Activated naive CD4-positive, alpha-beta T cell treated with anti-CD3 and anti-CD28 coated beads, Interleukin-2, amount 50 U/mL, for 16 hours (primary cell): ENCODE measurements around the gene ST3GAL3.
A peak's percentile ranks its signal among the peaks of the same experiment; 100 is the strongest.

Experiments
- DNase-seq: peaks from one replicate; pipeline ENCODE4 v3.0.0-alpha.2; 2020

The ST3GAL3 gene

GRCh38 chr1:43930168-43930948 lies 223.0 kb downstream of the ST3GAL3 start:
- DNase-seq: peak; percentile 25

DNA sequence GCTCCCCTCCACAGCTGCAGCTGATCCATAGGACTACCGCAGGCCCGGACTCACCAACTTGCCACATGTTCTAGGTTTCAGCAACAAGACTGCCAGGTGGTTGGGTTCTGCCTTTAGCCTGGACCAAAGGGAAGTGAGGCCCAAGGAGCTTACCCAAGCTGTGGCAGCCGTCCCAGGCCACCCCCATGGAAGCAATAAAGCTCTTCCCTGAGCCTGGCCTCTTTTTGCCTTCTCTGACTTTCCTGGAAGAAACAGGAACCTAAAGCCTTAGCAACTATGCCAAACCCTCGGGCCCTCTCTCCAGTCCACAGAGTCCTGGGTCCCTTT lies 223.6 kb downstream of the ST3GAL3 start:
- no peak for DNase-seq

DNA sequence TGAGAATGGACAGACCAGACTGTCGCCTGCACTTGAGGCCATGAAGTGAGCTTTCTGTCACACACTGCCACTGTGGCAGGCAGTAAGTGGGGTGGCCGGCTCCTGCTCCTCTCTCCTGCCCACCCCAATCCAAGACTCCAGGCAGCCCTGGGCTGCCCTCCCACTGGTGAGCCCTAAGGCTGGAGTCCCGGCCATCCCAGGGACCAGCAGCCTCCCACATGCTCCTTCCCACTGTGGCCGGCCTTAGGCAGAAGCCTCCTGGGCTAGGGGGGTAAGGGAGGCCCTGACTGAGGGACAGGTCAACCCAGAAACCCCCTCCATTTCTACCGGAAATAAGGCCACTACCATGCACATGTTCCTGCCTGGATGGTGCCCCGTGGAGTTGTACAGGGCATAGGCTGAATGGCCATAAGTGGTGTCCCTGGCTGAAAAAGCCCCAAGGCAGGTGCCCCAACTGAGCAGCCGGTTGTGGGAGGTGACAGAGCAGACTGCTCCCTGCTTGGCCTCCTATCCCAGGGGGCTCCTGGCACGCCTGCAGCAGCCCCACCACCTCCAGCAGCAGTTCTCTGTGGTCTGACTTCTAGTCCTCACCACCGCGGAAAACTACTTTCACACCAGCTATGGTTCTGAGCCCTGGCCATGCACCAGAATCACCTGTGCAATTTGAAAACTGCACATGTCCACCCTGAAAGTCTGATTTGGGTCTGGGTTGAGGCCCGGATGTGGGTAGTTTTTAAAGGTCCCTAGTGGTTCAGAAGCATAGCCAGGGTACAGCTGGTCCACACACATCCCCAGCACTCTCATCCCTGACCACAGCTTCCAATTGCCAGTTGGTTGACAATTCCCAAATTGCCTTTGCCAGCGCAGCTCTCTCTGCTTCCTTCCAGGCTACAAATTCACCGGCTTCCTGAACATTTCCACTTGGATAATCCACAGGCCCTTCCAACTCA lies 224.7 kb downstream of the ST3GAL3 start:
- DNase-seq: no peak

GRCh38 chr1:43932786-43933385 lies 225.6 kb downstream of the ST3GAL3 start:
- no peak for DNase-seq

- DNase-seq: peak; percentile 21
Measured at GRCh38 chr1:43933386-43934100, 226.2 kb downstream of the ST3GAL3 start, which contains the start of gene ARTN. ARTN (plus strand) TSS chr1:43933801; CDS start chr1:43935657, 1,856 bp downstream.

DNA sequence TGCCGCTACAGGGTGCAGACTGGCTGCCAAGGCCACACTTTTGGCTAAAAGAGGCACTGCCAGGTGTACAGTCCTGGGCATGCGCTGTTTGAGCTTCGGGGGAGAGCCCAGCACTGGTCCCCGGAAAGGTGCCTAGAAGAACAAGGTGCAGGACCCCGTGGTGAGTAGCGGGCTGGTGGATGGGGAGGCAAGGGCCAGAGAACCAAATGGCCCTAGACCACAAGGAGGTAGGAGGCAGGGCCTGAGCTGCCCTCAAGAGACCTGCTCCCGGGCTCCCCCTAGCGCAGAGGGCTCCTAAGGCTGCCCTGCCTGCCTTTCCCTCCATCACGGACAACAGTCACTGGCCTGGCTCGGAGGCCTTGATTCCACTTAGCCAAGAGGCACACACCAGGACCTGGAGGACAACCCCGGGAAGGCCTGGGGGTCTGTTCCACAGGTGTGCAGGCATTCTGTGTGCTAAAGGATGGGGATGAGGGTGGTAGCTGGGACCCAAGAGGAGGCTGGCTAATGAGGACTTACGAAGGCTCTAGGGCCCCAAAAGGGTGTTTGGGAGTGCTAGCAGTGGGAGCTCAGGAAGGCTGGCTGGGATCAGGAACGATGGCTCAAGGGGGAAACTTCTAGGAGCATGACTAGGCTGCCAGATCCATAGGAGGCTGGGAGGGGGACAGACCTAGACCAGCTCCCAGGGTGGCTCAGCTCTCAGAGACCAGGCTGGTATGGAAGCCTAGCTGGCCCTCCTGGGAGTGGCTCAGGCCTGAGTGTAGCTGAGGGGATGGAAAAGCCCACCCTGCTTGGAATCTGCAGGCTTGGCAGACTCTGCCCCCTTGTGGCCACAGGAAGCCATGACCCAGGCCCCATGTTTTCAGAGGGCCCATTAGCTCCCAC lies 227.0 kb downstream of the ST3GAL3 start:
- DNase-seq: peak; percentile 62

DNA sequence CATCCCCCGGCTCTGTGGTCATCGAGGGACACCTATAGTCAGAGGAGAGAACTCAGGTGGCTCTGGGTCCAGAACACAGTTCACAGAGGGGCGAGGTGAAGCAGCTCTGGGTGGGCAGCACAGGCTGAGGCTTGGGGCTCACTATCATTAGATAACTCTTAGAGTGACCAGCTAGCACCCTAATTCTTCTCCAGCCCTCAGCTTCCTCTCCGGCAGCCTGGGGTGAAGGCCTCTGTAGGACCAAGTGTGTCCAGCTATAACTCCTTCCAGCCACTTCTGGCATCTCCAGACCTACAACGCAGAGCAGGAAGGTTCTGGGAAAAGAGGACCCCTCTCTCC lies 227.6 kb downstream of the ST3GAL3 start:
- no peak for DNase-seq

DNA sequence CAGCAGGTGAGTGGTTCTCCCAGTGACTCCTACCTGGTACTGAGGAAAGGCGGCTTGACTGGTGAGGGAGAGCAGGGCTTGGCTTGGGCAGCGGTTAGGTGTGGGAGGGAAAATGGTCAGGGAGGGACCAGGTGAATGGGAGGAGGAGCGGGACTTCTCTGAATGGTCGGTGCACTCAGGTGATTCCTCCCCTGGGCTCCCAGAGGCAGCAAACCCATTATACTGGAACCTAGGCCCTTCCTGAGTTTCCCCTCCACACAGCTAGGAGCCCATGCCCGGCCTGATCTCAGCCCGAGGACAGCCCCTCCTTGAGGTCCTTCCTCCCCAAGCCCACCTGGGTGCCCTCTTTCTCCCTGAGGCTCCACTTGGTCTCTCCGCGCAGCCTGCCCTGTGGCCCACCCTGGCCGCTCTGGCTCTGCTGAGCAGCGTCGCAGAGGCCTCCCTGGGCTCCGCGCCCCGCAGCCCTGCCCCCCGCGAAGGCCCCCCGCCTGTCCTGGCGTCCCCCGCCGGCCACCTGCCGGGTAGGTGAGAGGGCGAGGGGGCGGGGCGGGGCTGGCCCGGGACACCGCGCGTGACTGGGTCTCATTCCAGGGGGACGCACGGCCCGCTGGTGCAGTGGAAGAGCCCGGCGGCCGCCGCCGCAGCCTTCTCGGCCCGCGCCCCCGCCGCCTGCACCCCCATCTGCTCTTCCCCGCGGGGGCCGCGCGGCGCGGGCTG lies 228.5 kb downstream of the ST3GAL3 start:
- no peak for DNase-seq

DNA sequence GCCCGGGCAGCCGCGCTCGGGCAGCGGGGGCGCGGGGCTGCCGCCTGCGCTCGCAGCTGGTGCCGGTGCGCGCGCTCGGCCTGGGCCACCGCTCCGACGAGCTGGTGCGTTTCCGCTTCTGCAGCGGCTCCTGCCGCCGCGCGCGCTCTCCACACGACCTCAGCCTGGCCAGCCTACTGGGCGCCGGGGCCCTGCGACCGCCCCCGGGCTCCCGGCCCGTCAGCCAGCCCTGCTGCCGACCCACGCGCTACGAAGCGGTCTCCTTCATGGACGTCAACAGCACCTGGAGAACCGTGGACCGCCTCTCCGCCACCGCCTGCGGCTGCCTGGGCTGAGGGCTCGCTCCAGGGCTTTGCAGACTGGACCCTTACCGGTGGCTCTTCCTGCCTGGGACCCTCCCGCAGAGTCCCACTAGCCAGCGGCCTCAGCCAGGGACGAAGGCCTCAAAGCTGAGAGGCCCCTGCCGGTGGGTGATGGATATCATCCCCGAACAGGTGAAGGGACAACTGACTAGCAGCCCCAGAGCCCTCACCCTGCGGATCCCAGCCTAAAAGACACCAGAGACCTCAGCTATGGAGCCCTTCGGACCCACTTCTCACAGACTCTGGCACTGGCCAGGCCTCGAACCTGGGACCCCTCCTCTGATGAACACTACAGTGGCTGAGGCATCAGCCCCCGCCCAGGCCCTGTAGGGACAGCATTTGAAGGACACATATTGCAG lies 229.3 kb downstream of the ST3GAL3 start:
- no peak for DNase-seq

GRCh38 chr1:43937179-43937865 lies 230.0 kb downstream of the ST3GAL3 start:
- DNase-seq: no peak

DNA sequence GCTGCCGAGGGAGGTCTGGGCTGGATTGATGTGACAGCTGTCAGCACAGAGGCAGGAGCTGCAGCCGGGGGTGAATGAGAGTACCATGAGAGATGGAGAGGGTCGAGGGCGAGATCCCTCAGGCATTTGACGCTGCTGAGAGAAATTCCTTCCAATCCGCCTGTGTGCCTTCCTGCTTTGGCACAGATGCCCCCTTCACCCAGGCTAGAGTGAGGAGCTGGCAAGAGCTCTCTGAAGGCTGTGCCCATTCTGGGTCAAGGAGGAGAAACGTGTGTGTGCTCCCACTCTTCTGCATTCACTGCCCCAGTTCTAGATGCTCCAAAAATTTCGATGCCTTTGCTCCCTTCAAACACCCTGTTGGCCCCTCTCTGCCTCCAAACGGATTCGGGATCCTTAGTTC lies 231.0 kb downstream of the ST3GAL3 start:
- no peak for DNase-seq

DNA sequence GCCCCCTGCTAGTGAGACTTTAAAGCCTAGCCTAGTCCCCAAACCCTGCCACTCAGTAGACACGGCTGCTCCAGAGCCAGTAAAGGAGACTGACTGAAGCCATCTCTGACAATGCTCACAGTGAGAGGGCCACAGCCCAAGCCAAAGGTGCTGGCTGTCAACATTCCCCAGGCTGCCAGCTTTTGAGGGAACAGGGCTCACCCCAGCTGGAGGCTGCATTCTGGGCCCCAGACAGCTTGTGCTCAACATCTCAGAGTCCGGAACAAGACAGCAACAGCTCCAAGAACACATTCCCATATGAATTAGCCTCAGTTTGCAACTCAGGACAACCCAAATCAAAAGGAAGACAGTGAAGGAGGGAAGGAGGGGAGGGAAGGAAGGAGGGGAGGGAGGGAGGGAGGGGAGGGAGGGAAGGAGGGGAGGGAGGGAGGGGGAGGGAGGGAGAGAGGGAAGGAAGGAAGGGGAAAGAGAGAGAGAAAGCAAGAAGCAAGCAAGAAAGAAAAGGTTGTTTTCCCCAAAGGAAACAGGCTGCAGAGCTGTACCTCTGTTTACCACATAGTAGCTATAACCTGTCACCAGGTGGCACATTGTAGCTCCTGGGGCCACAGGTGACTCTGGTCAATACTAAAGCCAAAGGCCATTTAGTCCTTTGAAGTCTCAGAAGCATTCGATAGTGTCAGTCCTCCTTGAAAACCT lies 231.7 kb downstream of the ST3GAL3 start:
- no peak for DNase-seq

DNA sequence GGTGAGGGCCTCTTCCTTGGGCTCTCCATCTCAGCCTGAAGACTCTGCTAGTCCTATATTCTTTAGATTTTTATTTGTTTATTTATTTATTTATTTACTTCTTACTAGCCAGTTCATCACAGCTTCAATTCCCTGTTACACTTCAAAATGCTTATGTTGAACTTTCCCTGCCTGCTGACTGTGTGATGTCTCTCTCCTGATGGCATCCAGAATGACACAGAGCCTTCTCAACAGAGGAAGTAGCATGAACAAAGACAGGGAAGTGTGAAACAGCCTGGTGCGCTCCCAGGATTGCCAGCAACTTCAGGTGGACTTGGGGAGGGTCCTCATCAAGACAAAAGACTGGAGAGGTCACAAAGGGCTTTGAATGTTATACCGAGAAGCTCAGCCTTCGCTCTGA lies 235.1 kb downstream of the ST3GAL3 start:
- DNase-seq: no peak

DNA sequence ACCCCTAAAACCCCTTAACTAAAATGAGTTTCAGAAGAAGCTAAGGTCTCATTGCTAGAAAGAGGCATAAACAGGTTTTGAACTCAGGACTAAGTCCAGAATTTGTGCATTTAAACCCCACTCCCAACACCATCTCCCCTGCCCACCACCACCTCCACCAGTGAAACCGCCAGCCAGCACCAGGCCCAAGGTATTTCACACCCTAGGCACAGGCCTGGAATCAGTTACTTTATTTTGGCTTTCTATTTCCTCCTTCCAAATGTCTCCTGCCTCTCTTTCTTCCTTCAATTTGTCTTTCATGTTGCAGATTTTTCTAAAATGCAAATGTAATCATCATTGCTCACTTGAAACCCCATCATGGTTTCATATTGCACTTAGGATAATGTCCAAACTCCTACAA lies 237.5 kb downstream of the ST3GAL3 start:
- DNase-seq: no peak

GRCh38 chr1:43945674-43946235 lies 238.4 kb downstream of the ST3GAL3 start:
- no peak for DNase-seq

GRCh38 chr1:43946236-43947060 lies 239.1 kb downstream of the ST3GAL3 start, which contains the start of gene IPO13:
IPO13 (plus strand) TSS chr1:43946950; CDS start chr1:43947601, 651 bp downstream.
- DNase-seq: peak; percentile 97

DNA sequence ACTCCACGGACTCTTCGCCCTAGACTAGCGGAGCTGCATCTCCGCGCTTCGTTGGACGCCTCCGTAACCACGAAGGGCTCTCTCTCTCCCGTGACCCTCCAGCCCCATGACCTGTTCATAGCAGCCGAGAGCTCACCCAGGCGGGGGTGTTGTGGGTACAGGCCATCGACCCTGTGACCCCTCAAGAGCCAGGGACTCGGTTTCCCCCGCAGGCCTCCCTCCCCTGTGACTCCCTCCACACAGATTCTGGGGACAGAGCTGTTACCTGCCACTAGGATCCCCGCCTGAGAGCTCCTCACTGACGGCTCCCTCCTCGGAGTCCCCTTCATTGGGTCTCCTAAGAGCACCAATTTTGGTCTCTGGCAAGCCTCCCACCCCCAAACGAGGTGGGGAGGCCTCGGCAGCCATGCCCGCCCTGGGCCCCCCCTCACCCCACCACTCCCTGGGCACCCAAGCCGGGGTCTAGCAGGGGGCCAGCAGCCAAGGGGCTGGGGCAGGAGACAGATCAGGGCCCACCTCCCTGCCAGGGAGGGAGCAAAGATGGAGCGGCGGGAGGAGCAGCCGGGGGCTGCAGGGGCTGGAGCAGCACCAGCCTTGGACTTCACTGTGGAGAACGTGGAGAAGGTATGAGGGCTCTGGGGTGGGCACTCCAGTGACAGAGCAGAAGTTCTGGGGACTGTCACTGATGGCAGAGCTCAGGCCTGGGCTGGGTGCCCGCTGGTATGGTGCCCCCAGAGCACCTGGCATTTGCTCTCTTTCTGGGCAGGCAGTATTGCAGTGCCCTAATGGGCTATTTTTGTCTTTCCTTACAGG lies 239.9 kb downstream of the ST3GAL3 start:
- DNase-seq: peak; percentile 22
